SU-DHL-6 (cell line): ENCODE measurements around the gene CYP4V2.

Experiments
- H2AFZ ChIP-seq: fragments of 200-600 bp; sonication (generic); 2 replicates; pipeline ENCODE4 v1.6.1; 2014; ENCODE audit warnings: low read depth, mild to moderate bottlenecking, moderate library complexity, mixed read lengths, antibody characterized with exemption, low read length; ENCODE audit not compliant: severe bottlenecking
- H3F3A ChIP-seq: fragments of 200-600 bp; shearing (Covaris generic); 2 replicates; pipeline ENCODE4 v1.6.0; 2016; ENCODE audit warnings: antibody characterized with exemption, mild to moderate bottlenecking; ENCODE audit not compliant: insufficient read depth
- H3K27ac ChIP-seq: fragments of 200-600 bp; sonication (generic); 2 replicates; pipeline ENCODE4 v1.5.1; 2016; ENCODE audit warnings: low read depth, mild to moderate bottlenecking, low read length, moderate library complexity, mixed read lengths
- H3K27me3 ChIP-seq: fragments of 200-600 bp; sonication (generic), shearing (Covaris generic); 2 replicates; pipeline ENCODE4 v1.6.0; 2014; ENCODE audit warnings: mild to moderate bottlenecking, low read length
- H3K36me3 ChIP-seq: fragments of 200-600 bp; sonication (generic); 2 replicates; pipeline ENCODE4 v1.6.1; 2014; ENCODE audit warnings: mild to moderate bottlenecking, low read length, mixed read lengths
- H3K4me2 ChIP-seq: fragments of 300-600, 200-600 bp; shearing (Covaris generic), sonication (generic); 2 replicates; pipeline ENCODE4 v1.6.0; 2014; ENCODE audit warnings: low read length, low read depth, mild to moderate bottlenecking; ENCODE audit not compliant: poor library complexity, severe bottlenecking
- H3K4me3 ChIP-seq: fragments of 200-600 bp; sonication (generic); 2 replicates; pipeline ENCODE4 v1.5.1; 2014; ENCODE audit warnings: antibody characterized with exemption, low read length, mild to moderate bottlenecking, mixed read lengths; ENCODE audit not compliant: insufficient read depth, poor library complexity, severe bottlenecking
- H3K79me2 ChIP-seq: fragments of 200-600 bp; sonication (generic); 2 replicates; pipeline ENCODE4 v1.6.1; 2014; ENCODE audit warnings: mild to moderate bottlenecking, low read length, moderate library complexity; ENCODE audit not compliant: insufficient read depth
- H3K9ac ChIP-seq: fragments of 200-600 bp; sonication (generic); 2 replicates; pipeline ENCODE4 v1.7.0; 2014; ENCODE audit warnings: mild to moderate bottlenecking, low read length
- H3K9me2 ChIP-seq: fragments of 200-600 bp; sonication (generic); replicated peaks from 2 replicates; pipeline ENCODE4 v1.6.1; 2014; ENCODE audit warnings: low read length; ENCODE audit not compliant: insufficient read depth
- H3K9me3 ChIP-seq: fragments of 200-600 bp; sonication (generic); 2 replicates; pipeline ENCODE4 v1.6.1; 2014; ENCODE audit warnings: low read length, mixed read lengths; ENCODE audit not compliant: insufficient read depth
- H4K20me1 ChIP-seq: fragments of 200-600 bp; sonication (generic); 2 replicates; pipeline ENCODE4 v1.6.1; 2014; ENCODE audit warnings: low read depth, mild to moderate bottlenecking, antibody characterized with exemption, low read length, moderate library complexity, mixed read lengths
- CTCF ChIP-seq: fragments of 200-600 bp; sonication (generic); IDR thresholded peaks from one replicate; pipeline ENCODE4 v1.5.1; 2017; ENCODE audit warnings: antibody characterized with exemption, mild to moderate bottlenecking, low read length, moderate library complexity; ENCODE audit not compliant: insufficient read depth, poor library complexity, severe bottlenecking
- EZH2phosphoT487 ChIP-seq: fragments of 200-600 bp; sonication (generic), shearing (Covaris generic); conservative IDR thresholded peaks from 2 replicates; pipeline ENCODE4 v1.6.1; 2018; ENCODE audit warnings: mild to moderate bottlenecking, antibody characterized with exemption, low read length, moderate library complexity, mixed read lengths

CYP4V2 gene

GRCh38 chr4:186169333-186169944 is 21.9 kb upstream of the CYP4V2 start:
- Histone ChIP-seq H3K9me2 (no peaks in the 10 kb centered on the region), H3K79me2 (no peaks in the 10 kb centered on the region), H3K36me3 (no peaks in the 10 kb centered on the region), H2AFZ (no peak overlapping the region), H4K20me1 (no peaks in the 10 kb centered on the region), H3K27ac (no peak overlapping the region), H3K9me3 (no peaks in the 10 kb centered on the region), H3K27me3 (no peaks in the 10 kb centered on the region), H3K9ac (no peak overlapping the region), H3K4me2 (no peak overlapping the region), H3K4me3 (no peak overlapping the region), H3F3A (no peaks in the 10 kb centered on the region)
- TF ChIP-seq CTCF = no peak
- TF ChIP-seq EZH2phosphoT487 = no peak

GRCh38 chr4:186169945-186170802 is 21.2 kb upstream of the CYP4V2 start:
- no peak for TF ChIP-seq CTCF
- TF ChIP-seq EZH2phosphoT487 = no peak
- Histone ChIP-seq H3K9me2 (no peaks in the 10 kb centered on the region), H2AFZ (no peak overlapping the region), H3K9me3 (no peaks in the 10 kb centered on the region), H3K27me3 (no peaks in the 10 kb centered on the region), H3F3A (no peaks in the 10 kb centered on the region), H3K9ac (no peak overlapping the region), H3K79me2 (no peaks in the 10 kb centered on the region), H4K20me1 (no peaks in the 10 kb centered on the region), H3K36me3 (no peaks in the 10 kb centered on the region), H3K4me3 (no peak overlapping the region), H3K27ac (no peak overlapping the region), H3K4me2 (no peak overlapping the region)

- Histone ChIP-seq H3F3A (no peaks in the 10 kb centered on the region), H3K36me3 (no peaks in the 10 kb centered on the region), H4K20me1 (no peaks in the 10 kb centered on the region), H3K79me2 (no peaks in the 10 kb centered on the region), H3K9me3 (no peaks in the 10 kb centered on the region), H3K4me2 (no peak overlapping the region), H2AFZ (no peak overlapping the region), H3K4me3 (no peak overlapping the region), H3K9me2 (no peaks in the 10 kb centered on the region), H3K27ac (no peak overlapping the region), H3K9ac (no peak overlapping the region), H3K27me3 (no peaks in the 10 kb centered on the region)
- TF ChIP-seq CTCF (no peak), EZH2phosphoT487 (no peak)
Observed at GRCh38 chr4:186170966-186171365, 20.4 kb upstream of the CYP4V2 start.
